IMR-90 (cell line): ENCODE measurements around the gene PSG2. TPM values are rescaled to one million over a fixed set of nuclear protein-coding genes. Genes with fewer than 3 reads are reported as not detected.
A peak's percentile ranks its signal among the peaks of the same experiment; 100 is the strongest.

Experiments
- ATAC-seq: fragments of 200-7000 bp; cut with Tn5 transposase; 2 replicates; pipeline ENCODE4 v1.9.1; 2020; ENCODE audit warnings: low read depth, mild to moderate bottlenecking, moderate library complexity
- BruUV-seq: library from RNA; stranded (reverse); fragments of 400-500 nt; replicated peaks from 2 replicates; lab custom pipeline; 2021; lab: Mats Ljungman, UMichigan
- CTCF ChIA-PET: fragments of 300-600 bp; formaldehyde crosslinking; extraction: SDS; loops from one replicate; lab custom pipeline; 2021; ENCODE audit warnings: antibody characterized with exemption; lab: Yijun Ruan, JAX
- POLR2A ChIA-PET: fragments of 300-600 bp; sonication (Branson Sonifier 250); formaldehyde crosslinking; loops from one replicate; lab custom pipeline; 2022; ENCODE audit warnings: antibody characterized with exemption; ENCODE audit not compliant: unreplicated experiment; lab: Charles Lee
- DNase-seq: peaks from one replicate; pipeline ENCODE4 v3.0.0; 2013
- H2AFZ ChIP-seq: replicated peaks from 2 replicates; pipeline ENCODE3; 2013; ENCODE audit warnings: low read length, mild to moderate bottlenecking; ENCODE audit not compliant: poor library complexity
- H2AK5ac ChIP-seq: 2 replicates; pipeline ENCODE4 v1.6.1; 2013; ENCODE audit warnings: low read depth, low read length, inconsistent platforms
- H2AK9ac ChIP-seq: replicated peaks from 2 replicates; pipeline ENCODE3; 2013; ENCODE audit warnings: mild to moderate bottlenecking, low read depth, low read length, moderate library complexity; ENCODE audit not compliant: poor library complexity
- H2BK120ac ChIP-seq: 2 replicates; pipeline ENCODE4 v1.6.1; 2013; ENCODE audit warnings: low read depth, low read length, inconsistent platforms
- H2BK15ac ChIP-seq: 3 replicates; pipeline ENCODE4 v1.6.1; 2013; ENCODE audit warnings: low read depth, low read length, inconsistent platforms
- H2BK20ac ChIP-seq: 2 replicates; pipeline ENCODE4 v1.6.1; 2013; ENCODE audit warnings: low read depth, mild to moderate bottlenecking, inconsistent platforms, low read length, moderate library complexity
- H2BK5ac ChIP-seq: 2 replicates; pipeline ENCODE4 v1.6.1; 2013; ENCODE audit warnings: mild to moderate bottlenecking, low read depth, low read length, inconsistent platforms; ENCODE audit not compliant: poor library complexity, severe bottlenecking
- H3K14ac ChIP-seq: replicated peaks from 2 replicates; pipeline ENCODE4 v1.6.1; 2013; ENCODE audit warnings: low read depth, low read length, inconsistent platforms
- H3K18ac ChIP-seq: 2 replicates; pipeline ENCODE4 v1.6.1; 2013; ENCODE audit warnings: low read depth, low read length, control low read depth
- H3K23ac ChIP-seq: 2 replicates; pipeline ENCODE4 v1.6.1; 2013; ENCODE audit warnings: low read depth, low read length, inconsistent platforms
- H3K27ac ChIP-seq: 2 replicates; pipeline ENCODE4 v1.5.1; 2013; ENCODE audit warnings: mild to moderate bottlenecking, control low read depth, low read length; ENCODE audit not compliant: insufficient read depth
- H3K27me3 ChIP-seq: 2 replicates; pipeline ENCODE4 v1.6.1; 2013; ENCODE audit warnings: low read length; ENCODE audit not compliant: control insufficient read depth, insufficient read depth
- H3K36me3 ChIP-seq: 2 replicates; pipeline ENCODE4 v1.6.1; 2013; ENCODE audit warnings: low read length, mixed read lengths; ENCODE audit not compliant: control insufficient read depth, insufficient read depth
- H3K4ac ChIP-seq: 2 replicates; pipeline ENCODE4 v1.6.1; 2013; ENCODE audit warnings: low read depth, low read length, inconsistent platforms
- H3K4me1 ChIP-seq: 2 replicates; pipeline ENCODE4 v1.6.1; 2013; ENCODE audit warnings: low read length, mixed read lengths; ENCODE audit not compliant: control insufficient read depth, insufficient read depth
- H3K4me2 ChIP-seq: 2 replicates; pipeline ENCODE4 v1.6.1; 2013; ENCODE audit warnings: low read depth, mild to moderate bottlenecking, control low read depth, low read length, moderate library complexity
- H3K4me3 ChIP-seq: 2 replicates; pipeline ENCODE4 v1.5.1; 2013; ENCODE audit warnings: low read depth, mild to moderate bottlenecking, control low read depth, low read length, moderate library complexity; ENCODE audit not compliant: insufficient read depth
- H3K56ac ChIP-seq: 2 replicates; pipeline ENCODE4 v1.6.1; 2013; ENCODE audit warnings: low read length, inconsistent platforms; ENCODE audit not compliant: insufficient read depth; ENCODE audit errors: extremely low read depth
- H3K79me1 ChIP-seq, 2 experiments: 2 replicates each; pipeline ENCODE4 v1.6.1; 2013; ENCODE audit warnings: low read length in 2 of 2, inconsistent platforms in 1 of 2, low read depth in 1 of 2
- H3K9ac ChIP-seq: 2 replicates; pipeline ENCODE4 v1.6.1; 2013; ENCODE audit warnings: low read depth, low read length, control low read depth
- H3K9me1 ChIP-seq: 2 replicates; pipeline ENCODE4 v1.6.1; 2013; ENCODE audit warnings: low read length, inconsistent platforms; ENCODE audit not compliant: insufficient read depth
- H3K9me3 ChIP-seq: 2 replicates; pipeline ENCODE4 v1.6.1; 2013; ENCODE audit warnings: low read length; ENCODE audit not compliant: control insufficient read depth, insufficient read depth
- H4K20me1 ChIP-seq: 2 replicates; pipeline ENCODE4 v1.6.1; 2013; ENCODE audit warnings: low read length, inconsistent platforms; ENCODE audit not compliant: insufficient read depth
- H4K5ac ChIP-seq: 2 replicates; pipeline ENCODE4 v1.6.1; 2013; ENCODE audit warnings: mild to moderate bottlenecking, low read depth, low read length, control low read depth
- H4K8ac ChIP-seq, 2 experiments: 2 replicates each; pipeline ENCODE4 v1.6.1; 2013; ENCODE audit warnings: low read depth in 2 of 2, low read length in 2 of 2, control low read depth in 1 of 2, inconsistent platforms in 1 of 2
- H4K91ac ChIP-seq: 2 replicates; pipeline ENCODE4 v1.6.1; 2013; ENCODE audit warnings: low read depth, low read length, inconsistent platforms; ENCODE audit not compliant: insufficient read depth
- BHLHE40 ChIP-seq: fragments of 150-350 bp; IDR thresholded peaks from 2 replicates; pipeline ENCODE4 v1.6.1; 2016; ENCODE audit warnings: mild to moderate bottlenecking, low read depth, low read length
- CEBPB ChIP-seq: IDR thresholded peaks from 2 replicates; pipeline ENCODE4 v1.6.1; 2012; ENCODE audit warnings: low read depth, low read length, improper control_type of control experiment
- CHD1 ChIP-seq: IDR thresholded peaks from 2 replicates; pipeline ENCODE4 v1.6.1; 2012; ENCODE audit warnings: low read depth, low read length, improper control_type of control experiment
- CTCF ChIP-seq: conservative IDR thresholded peaks from 2 replicates; pipeline ENCODE4 v1.5.1; 2012; ENCODE audit warnings: mild to moderate bottlenecking, low read depth, low read length, improper control_type of control experiment
- ELK1 ChIP-seq: fragments of 150-350 bp; IDR thresholded peaks from 2 replicates; pipeline ENCODE4 v1.6.1; 2016; ENCODE audit warnings: low read depth, mild to moderate bottlenecking, low read length, moderate library complexity, borderline replicate concordance
- FOS ChIP-seq: fragments of 150-350 bp; IDR thresholded peaks from 2 replicates; pipeline ENCODE4 v1.6.1; 2016; ENCODE audit warnings: low read depth, low read length
- MAFK ChIP-seq: IDR thresholded peaks from 2 replicates; pipeline ENCODE4 v1.6.1; 2012; ENCODE audit warnings: low read depth, low read length, improper control_type of control experiment
- MAZ ChIP-seq: IDR thresholded peaks from 2 replicates; pipeline ENCODE4 v1.6.1; 2012; ENCODE audit warnings: low read depth, mild to moderate bottlenecking, low read length, improper control_type of control experiment, moderate library complexity, borderline replicate concordance
- MXI1 ChIP-seq: IDR thresholded peaks from 2 replicates; pipeline ENCODE4 v1.6.1; 2012; ENCODE audit warnings: low read depth, mild to moderate bottlenecking, low read length, moderate library complexity, borderline replicate concordance
- NFE2L2 ChIP-seq: fragments of 150-350 bp; IDR thresholded peaks from 2 replicates; pipeline ENCODE4 v1.6.1; 2016; ENCODE audit warnings: low read depth, mild to moderate bottlenecking, low read length
- POLR2A ChIP-seq: IDR thresholded peaks from 2 replicates; pipeline ENCODE4 v1.6.1; 2012; ENCODE audit warnings: mild to moderate bottlenecking, low read depth, low read length
- RAD21 ChIP-seq: IDR thresholded peaks from 2 replicates; pipeline ENCODE4 v1.6.1; 2012; ENCODE audit warnings: low read length, improper control_type of control experiment
- RCOR1 ChIP-seq: IDR thresholded peaks from 2 replicates; pipeline ENCODE4 v1.6.1; 2012; ENCODE audit warnings: mild to moderate bottlenecking, low read length, improper control_type of control experiment; ENCODE audit not compliant: insufficient replicate concordance
- RFX5 ChIP-seq: IDR thresholded peaks from 2 replicates; pipeline ENCODE4 v1.8.0; 2012; ENCODE audit warnings: low read depth, mild to moderate bottlenecking, low read length, moderate library complexity
- SMC3 ChIP-seq: fragments of 150-350 bp; IDR thresholded peaks from 2 replicates; pipeline ENCODE4 v1.6.1; 2016; ENCODE audit warnings: low read depth, mild to moderate bottlenecking, antibody characterized with exemption, low read length, moderate library complexity
- USF2 ChIP-seq: fragments of 150-350 bp; IDR thresholded peaks from 2 replicates; pipeline ENCODE4 v1.6.1; 2017; ENCODE audit warnings: mild to moderate bottlenecking, antibody characterized with exemption, low read length, low read depth
- WGBS, 2 experiments: methylation state at CpG; one replicate each; pipeline versions ENCODE4 v1.1.5 to v1.1.7; 2013; ENCODE audit warnings: missing lambda C conversion rate in 2 of 2; ENCODE audit not compliant: insufficient read length in 1 of 2; ENCODE audit errors: extremely low coverage in 2 of 2; 5-methylcytosine and 5-hydroxymethylcytosine counted together
- dilution Hi-C: fragments of 300-500 bp; cut with HindIII; formaldehyde crosslinking; loops from one replicate; pipeline ENCODE4 v1.14.3; 2018; ENCODE audit warnings: low sequenced_read_pairs; ENCODE audit not compliant: unreplicated experiment
- in situ Hi-C: fragments of 300-500 bp; cut with MboI; formaldehyde crosslinking; loops from 3 replicates; pipeline ENCODE4 v1.14.3; 2019; ENCODE audit warnings: low sequenced_read_pairs, inconsistent platforms, mixed read lengths
- intact Hi-C: fragments of 100-400 bp; cut with micrococcal nuclease; formaldehyde crosslinking; loops from 2 replicates; pipeline ENCODE4 v1.10.0; 2022
- polyA plus RNA-seq, 3 experiments: library from polyadenylated mRNA; depleted of rRNA; stranded (reverse); fragments of >200 nt; gene quantifications; 2 replicates each; pipeline ENCODE4 v1.2.3, GENCODE V29; 2012; ENCODE audit warnings: low replicate concordance in 1 of 3
- total RNA-seq: library from RNA; depleted of rRNA; stranded (reverse); fragments of >200 nt; gene quantifications from 2 replicates; pipeline ENCODE4 v1.2.3, GENCODE V29; 2012

Gene PSG2
- total and polyA plus RNA-seq, 2 of the 4 experiments (the other 2 are of a cell fraction) = 0.18 to 0.31 TPM

GRCh38 chr19:43126720-43127119 lies 44.2 kb upstream of the PSG2 start:
- Histone ChIP-seq H3K79me1 (peaks cover 0 to 23% of the 10 kb centered on the region in 2 experiments; a peak in 3 of 4 replicates), H2BK120ac (peak overlapping the region; percentile 95), H2BK20ac (peak overlapping the region; percentile 94), H3K4ac (peak overlapping the region; percentile 96), H2BK5ac (peak overlapping the region; percentile 98), H3K9me3 (no peaks in the 10 kb centered on the region), H3K4me1 (peaks cover 6% of the 10 kb centered on the region), H3K4me2 (peak overlapping the region; percentile 8; the same call in 1 of the 2 replicates), H4K91ac (peak overlapping the region; percentile 92), H3K14ac (peak overlapping the region; percentile 92), H3K27me3 (no peaks in the 10 kb centered on the region), H3K36me3 (no peaks in the 10 kb centered on the region), H3K18ac (peak overlapping the region; percentile 99), H2BK15ac (peak overlapping the region; percentile 88), H4K20me1 (no peaks in the 10 kb centered on the region), H3K4me3 (no peak overlapping the region), H2AK9ac (no peak overlapping the region), H4K5ac (peak overlapping the region; percentile 87; the same call in 1 of the 2 replicates), H3K23ac (peak overlapping the region; percentile 85), H3K9ac (peak overlapping the region; percentile 77; the same call in 1 of the 2 replicates), H3K9me1 (peaks cover 9% of the 10 kb centered on the region), H3K56ac (peak overlapping the region; percentile 82), H4K8ac (peak overlapping the region; percentile 91), H2AFZ (no peak overlapping the region), H2AK5ac (peak overlapping the region; percentile 93), H3K27ac (peak overlapping the region; percentile 55)
- no peak; the same call in 1 of the 2 replicates for ATAC-seq
- dilution Hi-C loops = no loop called here
- CTCF ChIA-PET = interaction anchor here (0.7 kb wide), 1 partner anchor 349 kb away, joined by 3 read pairs; no protein-coding TSS in a partner anchor
- no CpG with 5 or more reads among the region's 4 CpGs for WGBS, 2 experiments
- TF ChIP-seq RCOR1 (no peak), SMC3 (no peak), FOS (no peak), CTCF (no peak), BHLHE40 (no peak), MAZ (no peak), NFE2L2 (no peak), CEBPB (no peak), CHD1 (no peak), RFX5 (no peak), ELK1 (no peak), RAD21 (no peak), POLR2A (no peak), MAFK (no peak), MXI1 (no peak), USF2 (no peak)
- POLR2A ChIA-PET = no interaction called here
- in situ Hi-C loops = loop anchor here (10.0 kb wide), 1 partner anchor 138 kb away; the partner anchor contains the start of gene PSG9
- intact Hi-C loops = no loop called here
- no peak for DNase-seq
- BruUV-seq = TSS peak; percentile 97
